HEK293 (cell line): Measurements from ENCODE around the gene SUDS3.
A peak's percentile ranks its signal among the peaks of the same experiment; 100 is the strongest.

Source experiments
- CTCF ChIA-PET: fragments of 350-600 bp; formaldehyde crosslinking; extraction: SDS; loops from one replicate; lab custom pipeline; 2021; ENCODE audit warnings: antibody characterized with exemption; lab: Yijun Ruan, JAX
- POLR2A ChIA-PET: fragments of 300-600 bp; formaldehyde crosslinking; extraction: SDS; loops from one replicate; lab custom pipeline; 2020; ENCODE audit warnings: antibody characterized with exemption, inconsistent platforms; lab: Yijun Ruan, JAX
- H3K27ac ChIP-seq: fragments of 200-500 bp; sonication (Bioruptor generic); 2 replicates; pipeline ENCODE4 v1.5.1; 2014; ENCODE audit warnings: low read depth, low read length, control low read depth, inconsistent platforms; ENCODE audit errors: extremely low read depth
- H3K36me3 ChIP-seq, 2 experiments: fragments of 200-500 bp in 1 of 2; sonication (Bioruptor generic) in 1 of 2; 1 replicate in 1 of 2; 2 replicates in 1 of 2; pipeline ENCODE4 v1.5.1; 2014 to 2017; ENCODE audit warnings: inconsistent platforms in 2 of 2, low read length in 2 of 2; ENCODE audit not compliant: control insufficient read depth in 2 of 2, insufficient read depth in 1 of 2
- H3K4me1 ChIP-seq: fragments of 200-500 bp; sonication (Bioruptor generic); 2 replicates; pipeline ENCODE4 v1.5.1; 2014; ENCODE audit warnings: mild to moderate bottlenecking, low read length, inconsistent platforms; ENCODE audit not compliant: control insufficient read depth, insufficient read depth
- H3K4me3 ChIP-seq: 2 replicates; pipeline ENCODE4 v1.5.1; 2011; ENCODE audit warnings: low read depth, mild to moderate bottlenecking, control low read depth, low read length, moderate library complexity
- H3K9me3 ChIP-seq: fragments of 200-500 bp; sonication (Bioruptor generic); 2 replicates; pipeline ENCODE4 v1.5.1; 2014; ENCODE audit warnings: low read depth, low read length, inconsistent platforms; ENCODE audit not compliant: control insufficient read depth, insufficient read depth
- GLI4 ChIP-seq: fragments of 450-650 bp; formaldehyde crosslinking; IDR thresholded peaks from 2 replicates; pipeline ENCODE4 v1.5.1; 2016; ENCODE audit warnings: missing biosample characterization, missing genetic modification characterization
- REPIN1 ChIP-seq: fragments of 450-650 bp; formaldehyde crosslinking; IDR thresholded peaks from 2 replicates; pipeline ENCODE4 v1.5.1; 2017; ENCODE audit warnings: missing biosample characterization, missing genetic modification characterization, low read depth
- ZNF16 ChIP-seq: fragments of 450-650 bp; formaldehyde crosslinking; IDR thresholded peaks from 2 replicates; pipeline ENCODE4 v1.5.1; 2016; ENCODE audit warnings: low read depth, missing biosample characterization, missing genetic modification characterization
- ZNF174 ChIP-seq: fragments of 450-650 bp; formaldehyde crosslinking; IDR thresholded peaks from 2 replicates; pipeline ENCODE4 v1.5.0; 2017; ENCODE audit warnings: missing biosample characterization, mild to moderate bottlenecking, missing genetic modification characterization
- ZNF223 ChIP-seq: fragments of 450-650 bp; formaldehyde crosslinking; IDR thresholded peaks from 2 replicates; pipeline ENCODE4 v1.5.1; 2016; ENCODE audit warnings: missing biosample characterization, missing genetic modification characterization
- ZNF23 ChIP-seq: fragments of 450-650 bp; formaldehyde crosslinking; IDR thresholded peaks from 2 replicates; pipeline ENCODE4 v1.5.1; 2016; ENCODE audit warnings: missing biosample characterization, missing genetic modification characterization, borderline replicate concordance
- ZNF341 ChIP-seq: fragments of 450-650 bp; formaldehyde crosslinking; IDR thresholded peaks from 2 replicates; pipeline ENCODE4; 2016; ENCODE audit warnings: low read depth, missing biosample characterization, missing genetic modification characterization
- ZNF354C ChIP-seq: fragments of 450-650 bp; formaldehyde crosslinking; IDR thresholded peaks from 2 replicates; pipeline ENCODE4 v1.5.1; 2016; ENCODE audit warnings: missing biosample characterization, missing genetic modification characterization, low read depth, borderline replicate concordance
- ZNF621 ChIP-seq: fragments of 450-650 bp; formaldehyde crosslinking; IDR thresholded peaks from 2 replicates; pipeline ENCODE4 v1.5.1; 2017; ENCODE audit warnings: missing biosample characterization, missing genetic modification characterization
- ZNF624 ChIP-seq: fragments of 450-650 bp; formaldehyde crosslinking; IDR thresholded peaks from 2 replicates; pipeline ENCODE4 v1.5.1; 2017; ENCODE audit warnings: missing biosample characterization, missing genetic modification characterization
- ZNF654 ChIP-seq: fragments of 450-650 bp; formaldehyde crosslinking; IDR thresholded peaks from 2 replicates; pipeline ENCODE4 v1.5.1; 2016; ENCODE audit warnings: low read depth, missing biosample characterization, missing genetic modification characterization
- ZNF664 ChIP-seq: fragments of 450-650 bp; formaldehyde crosslinking; IDR thresholded peaks from 2 replicates; pipeline ENCODE4 v1.5.1; 2016; ENCODE audit warnings: missing biosample characterization, missing genetic modification characterization
- ZNF670 ChIP-seq: fragments of 450-650 bp; formaldehyde crosslinking; IDR thresholded peaks from 2 replicates; pipeline ENCODE4 v1.5.1; 2016; ENCODE audit warnings: missing biosample characterization, missing genetic modification characterization, low read depth
- ZNF768 ChIP-seq: fragments of 450-650 bp; formaldehyde crosslinking; IDR thresholded peaks from 2 replicates; pipeline ENCODE4 v1.5.1; 2018; ENCODE audit warnings: missing biosample characterization, mild to moderate bottlenecking, missing genetic modification characterization
- ZNF776 ChIP-seq: fragments of 450-650 bp; formaldehyde crosslinking; IDR thresholded peaks from 2 replicates; pipeline ENCODE4 v1.5.0; 2017; ENCODE audit warnings: missing biosample characterization, missing genetic modification characterization, borderline replicate concordance
- ZXDB ChIP-seq: fragments of 450-650 bp; formaldehyde crosslinking; IDR thresholded peaks from 2 replicates; pipeline ENCODE4 v1.5.1; 2016; ENCODE audit warnings: missing biosample characterization, missing genetic modification characterization
- TF ChIP-seq, protein P1 (sequence below): fragments of 450-650 bp; formaldehyde crosslinking; IDR thresholded peaks from 2 replicates; pipeline ENCODE4 v1.5.1; 2016; ENCODE audit warnings: missing biosample characterization, missing genetic modification characterization
- TF ChIP-seq, protein P2 (sequence below): fragments of 450-650 bp; formaldehyde crosslinking; IDR thresholded peaks from 2 replicates; pipeline ENCODE4 v1.5.1; 2017; ENCODE audit warnings: missing biosample characterization, missing genetic modification characterization
- TF ChIP-seq, protein P3 (sequence below): IDR thresholded peaks from 2 replicates; pipeline ENCODE4 v1.6.1; 2011; ENCODE audit warnings: mild to moderate bottlenecking, low read depth, low read length, borderline replicate concordance
- TF ChIP-seq, protein P4 (sequence below): fragments of 450-650 bp; formaldehyde crosslinking; IDR thresholded peaks from 2 replicates; pipeline ENCODE4 v1.5.1; 2016; ENCODE audit warnings: missing biosample characterization, missing genetic modification characterization, borderline replicate concordance
- TF ChIP-seq, protein P5 (sequence below): fragments of 450-650 bp; formaldehyde crosslinking; IDR thresholded peaks from 2 replicates; pipeline ENCODE4 v1.5.1; 2016; ENCODE audit warnings: missing biosample characterization, missing genetic modification characterization

SUDS3 gene

DNA sequence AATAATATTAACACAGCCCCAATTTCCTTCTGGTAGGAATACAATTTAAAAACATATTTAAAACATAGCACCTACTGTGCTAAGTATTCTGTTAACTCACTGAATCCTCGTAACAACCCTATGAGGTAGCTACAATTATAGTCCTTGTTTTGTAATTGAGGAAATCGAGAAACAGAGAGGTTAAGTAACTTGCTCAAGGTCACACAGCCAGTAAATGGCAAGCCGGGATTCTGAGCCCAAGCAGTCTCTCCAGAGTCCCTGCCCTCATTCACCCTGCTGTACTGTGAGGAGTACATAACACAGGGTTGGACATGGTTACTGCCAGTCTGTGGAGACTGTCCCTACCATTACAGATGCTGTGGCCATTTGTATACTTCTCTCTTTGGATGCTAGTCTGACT, 44.3 kb downstream of the SUDS3 start:
- peaks cover 0 to 20% of the 10 kb centered on the region in 2 experiments; a peak in 1 of 3 replicates for H3K36me3 ChIP-seq
- H3K4me1 ChIP-seq = no peaks in the 10 kb centered on the region
- no peaks in the 10 kb centered on the region for H3K9me3 ChIP-seq
- ChIA-PET POLR2A (no interaction called here), CTCF (interaction anchor here (0.6 to 0.8 kb wide), 2 partner anchors 42 to 494 kb away, joined by 3 to 5 read pairs; no protein-coding TSS in a partner anchor)
- no peak overlapping the region for H3K4me3 ChIP-seq
- no peak overlapping the region for H3K27ac ChIP-seq
- TF ChIP-seq ZNF16 = no peak
- TF ChIP-seq ZNF768 = peak; percentile 65; the same call in 1 of the 2 replicates

DNA sequence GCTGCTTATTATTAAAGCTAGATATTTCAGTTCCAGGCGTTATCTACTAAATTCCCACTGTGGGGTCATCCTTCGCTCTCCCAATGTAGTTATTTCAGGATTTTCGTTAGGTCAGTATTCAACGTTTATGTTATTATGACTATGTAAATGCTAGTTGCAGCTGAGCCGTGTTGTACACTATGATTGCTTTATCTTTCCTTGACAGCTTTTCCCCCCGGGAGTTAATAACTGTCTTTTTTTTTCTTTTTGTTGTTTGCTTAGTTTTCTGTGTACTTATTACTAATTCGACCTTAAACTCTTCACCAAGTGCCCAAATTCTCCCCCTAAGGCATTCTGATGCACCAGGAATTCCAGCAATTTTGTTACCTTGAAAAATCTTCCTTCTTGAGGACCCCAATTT, 48.5 kb downstream of the SUDS3 start:
- ChIA-PET CTCF (interaction anchor here (0.6 to 2.0 kb wide), 2 partner anchors 12 to 65 kb away, joined by 4 read pairs; no protein-coding TSS in a partner anchor), POLR2A (no interaction called here)
- Histone ChIP-seq H3K4me1 (no peaks in the 10 kb centered on the region), H3K4me3 (no peak overlapping the region), H3K36me3 (no peaks in the 10 kb centered on the region), H3K27ac (no peak overlapping the region), H3K9me3 (no peaks in the 10 kb centered on the region)
- no peak for TF ChIP-seq ZNF776 (tag by site-specific recombination)
- TF ChIP-seq, protein P1, sequence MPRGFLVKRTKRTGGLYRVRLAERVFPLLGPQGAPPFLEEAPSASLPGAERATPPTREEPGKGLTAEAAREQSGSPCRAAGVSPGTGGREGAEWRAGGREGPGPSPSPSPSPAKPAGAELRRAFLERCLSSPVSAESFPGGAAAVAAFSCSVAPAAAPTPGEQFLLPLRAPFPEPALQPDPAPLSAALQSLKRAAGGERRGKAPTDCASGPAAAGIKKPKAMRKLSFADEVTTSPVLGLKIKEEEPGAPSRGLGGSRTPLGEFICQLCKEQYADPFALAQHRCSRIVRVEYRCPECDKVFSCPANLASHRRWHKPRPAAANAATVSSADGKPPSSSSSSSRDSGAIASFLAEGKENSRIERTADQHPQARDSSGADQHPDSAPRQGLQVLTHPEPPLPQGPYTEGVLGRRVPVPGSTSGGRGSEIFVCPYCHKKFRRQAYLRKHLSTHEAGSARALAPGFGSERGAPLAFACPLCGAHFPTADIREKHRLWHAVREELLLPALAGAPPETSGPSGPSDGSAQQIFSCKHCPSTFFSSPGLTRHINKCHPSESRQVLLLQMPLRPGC = no peak
- TF ChIP-seq ZNF174 (tag by site-specific recombination) = no peak
- TF ChIP-seq ZNF354C = no peak
- TF ChIP-seq ZNF624 (tag by site-specific recombination) = no peak
- no peak for TF ChIP-seq ZNF223 (tag by site-specific recombination)
- TF ChIP-seq ZNF341 (tag by site-specific recombination) = no peak
- TF ChIP-seq GLI4 (tag by site-specific recombination) = no peak
- TF ChIP-seq, protein P2, sequence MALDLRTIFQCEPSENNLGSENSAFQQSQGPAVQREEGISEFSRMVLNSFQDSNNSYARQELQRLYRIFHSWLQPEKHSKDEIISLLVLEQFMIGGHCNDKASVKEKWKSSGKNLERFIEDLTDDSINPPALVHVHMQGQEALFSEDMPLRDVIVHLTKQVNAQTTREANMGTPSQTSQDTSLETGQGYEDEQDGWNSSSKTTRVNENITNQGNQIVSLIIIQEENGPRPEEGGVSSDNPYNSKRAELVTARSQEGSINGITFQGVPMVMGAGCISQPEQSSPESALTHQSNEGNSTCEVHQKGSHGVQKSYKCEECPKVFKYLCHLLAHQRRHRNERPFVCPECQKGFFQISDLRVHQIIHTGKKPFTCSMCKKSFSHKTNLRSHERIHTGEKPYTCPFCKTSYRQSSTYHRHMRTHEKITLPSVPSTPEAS (tag by site-specific recombination) = no peak
- no peak for TF ChIP-seq REPIN1 (tag by site-specific recombination)
- TF ChIP-seq, protein P3, sequence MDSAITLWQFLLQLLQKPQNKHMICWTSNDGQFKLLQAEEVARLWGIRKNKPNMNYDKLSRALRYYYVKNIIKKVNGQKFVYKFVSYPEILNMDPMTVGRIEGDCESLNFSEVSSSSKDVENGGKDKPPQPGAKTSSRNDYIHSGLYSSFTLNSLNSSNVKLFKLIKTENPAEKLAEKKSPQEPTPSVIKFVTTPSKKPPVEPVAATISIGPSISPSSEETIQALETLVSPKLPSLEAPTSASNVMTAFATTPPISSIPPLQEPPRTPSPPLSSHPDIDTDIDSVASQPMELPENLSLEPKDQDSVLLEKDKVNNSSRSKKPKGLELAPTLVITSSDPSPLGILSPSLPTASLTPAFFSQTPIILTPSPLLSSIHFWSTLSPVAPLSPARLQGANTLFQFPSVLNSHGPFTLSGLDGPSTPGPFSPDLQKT = no peak

DNA sequence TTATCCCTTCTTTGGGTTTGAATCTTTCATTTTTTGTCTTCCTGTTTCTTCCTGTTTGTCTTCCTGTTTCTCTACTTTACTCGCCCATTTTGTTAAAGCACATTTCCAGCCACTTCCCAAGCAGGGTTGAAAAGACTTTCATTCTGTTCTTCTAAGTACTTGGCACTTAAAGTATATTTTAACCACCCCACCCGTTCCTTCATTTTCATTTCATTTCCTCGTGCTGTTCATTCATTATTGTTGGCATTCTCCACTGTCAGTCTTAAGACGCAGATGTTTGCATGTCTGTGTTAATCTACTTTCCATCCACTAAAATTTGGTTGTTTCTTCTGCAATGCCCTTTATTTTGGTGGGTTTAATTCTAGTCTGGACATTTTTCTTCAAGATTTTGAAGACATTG, 49.0 kb downstream of the SUDS3 start:
- CTCF ChIA-PET = interaction anchor here (1.8 to 2.0 kb wide), 2 partner anchors 11 to 20 kb away, joined by 4 read pairs; no protein-coding TSS in a partner anchor
- TF ChIP-seq ZNF621 (tag by site-specific recombination) (no peak), ZNF23 (no peak), ZNF670 (tag by site-specific recombination) (no peak), ZNF654 (tag by site-specific recombination) (no peak), ZXDB (no peak), ZNF664 (no peak)
- TF ChIP-seq, protein P4, sequence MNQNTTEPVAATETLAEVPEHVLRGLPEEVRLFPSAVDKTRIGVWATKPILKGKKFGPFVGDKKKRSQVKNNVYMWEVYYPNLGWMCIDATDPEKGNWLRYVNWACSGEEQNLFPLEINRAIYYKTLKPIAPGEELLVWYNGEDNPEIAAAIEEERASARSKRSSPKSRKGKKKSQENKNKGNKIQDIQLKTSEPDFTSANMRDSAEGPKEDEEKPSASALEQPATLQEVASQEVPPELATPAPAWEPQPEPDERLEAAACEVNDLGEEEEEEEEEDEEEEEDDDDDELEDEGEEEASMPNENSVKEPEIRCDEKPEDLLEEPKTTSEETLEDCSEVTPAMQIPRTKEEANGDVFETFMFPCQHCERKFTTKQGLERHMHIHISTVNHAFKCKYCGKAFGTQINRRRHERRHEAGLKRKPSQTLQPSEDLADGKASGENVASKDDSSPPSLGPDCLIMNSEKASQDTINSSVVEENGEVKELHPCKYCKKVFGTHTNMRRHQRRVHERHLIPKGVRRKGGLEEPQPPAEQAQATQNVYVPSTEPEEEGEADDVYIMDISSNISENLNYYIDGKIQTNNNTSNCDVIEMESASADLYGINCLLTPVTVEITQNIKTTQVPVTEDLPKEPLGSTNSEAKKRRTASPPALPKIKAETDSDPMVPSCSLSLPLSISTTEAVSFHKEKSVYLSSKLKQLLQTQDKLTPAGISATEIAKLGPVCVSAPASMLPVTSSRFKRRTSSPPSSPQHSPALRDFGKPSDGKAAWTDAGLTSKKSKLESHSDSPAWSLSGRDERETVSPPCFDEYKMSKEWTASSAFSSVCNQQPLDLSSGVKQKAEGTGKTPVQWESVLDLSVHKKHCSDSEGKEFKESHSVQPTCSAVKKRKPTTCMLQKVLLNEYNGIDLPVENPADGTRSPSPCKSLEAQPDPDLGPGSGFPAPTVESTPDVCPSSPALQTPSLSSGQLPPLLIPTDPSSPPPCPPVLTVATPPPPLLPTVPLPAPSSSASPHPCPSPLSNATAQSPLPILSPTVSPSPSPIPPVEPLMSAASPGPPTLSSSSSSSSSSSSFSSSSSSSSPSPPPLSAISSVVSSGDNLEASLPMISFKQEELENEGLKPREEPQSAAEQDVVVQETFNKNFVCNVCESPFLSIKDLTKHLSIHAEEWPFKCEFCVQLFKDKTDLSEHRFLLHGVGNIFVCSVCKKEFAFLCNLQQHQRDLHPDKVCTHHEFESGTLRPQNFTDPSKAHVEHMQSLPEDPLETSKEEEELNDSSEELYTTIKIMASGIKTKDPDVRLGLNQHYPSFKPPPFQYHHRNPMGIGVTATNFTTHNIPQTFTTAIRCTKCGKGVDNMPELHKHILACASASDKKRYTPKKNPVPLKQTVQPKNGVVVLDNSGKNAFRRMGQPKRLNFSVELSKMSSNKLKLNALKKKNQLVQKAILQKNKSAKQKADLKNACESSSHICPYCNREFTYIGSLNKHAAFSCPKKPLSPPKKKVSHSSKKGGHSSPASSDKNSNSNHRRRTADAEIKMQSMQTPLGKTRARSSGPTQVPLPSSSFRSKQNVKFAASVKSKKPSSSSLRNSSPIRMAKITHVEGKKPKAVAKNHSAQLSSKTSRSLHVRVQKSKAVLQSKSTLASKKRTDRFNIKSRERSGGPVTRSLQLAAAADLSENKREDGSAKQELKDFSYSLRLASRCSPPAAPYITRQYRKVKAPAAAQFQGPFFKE = no peak
- TF ChIP-seq, protein P5, sequence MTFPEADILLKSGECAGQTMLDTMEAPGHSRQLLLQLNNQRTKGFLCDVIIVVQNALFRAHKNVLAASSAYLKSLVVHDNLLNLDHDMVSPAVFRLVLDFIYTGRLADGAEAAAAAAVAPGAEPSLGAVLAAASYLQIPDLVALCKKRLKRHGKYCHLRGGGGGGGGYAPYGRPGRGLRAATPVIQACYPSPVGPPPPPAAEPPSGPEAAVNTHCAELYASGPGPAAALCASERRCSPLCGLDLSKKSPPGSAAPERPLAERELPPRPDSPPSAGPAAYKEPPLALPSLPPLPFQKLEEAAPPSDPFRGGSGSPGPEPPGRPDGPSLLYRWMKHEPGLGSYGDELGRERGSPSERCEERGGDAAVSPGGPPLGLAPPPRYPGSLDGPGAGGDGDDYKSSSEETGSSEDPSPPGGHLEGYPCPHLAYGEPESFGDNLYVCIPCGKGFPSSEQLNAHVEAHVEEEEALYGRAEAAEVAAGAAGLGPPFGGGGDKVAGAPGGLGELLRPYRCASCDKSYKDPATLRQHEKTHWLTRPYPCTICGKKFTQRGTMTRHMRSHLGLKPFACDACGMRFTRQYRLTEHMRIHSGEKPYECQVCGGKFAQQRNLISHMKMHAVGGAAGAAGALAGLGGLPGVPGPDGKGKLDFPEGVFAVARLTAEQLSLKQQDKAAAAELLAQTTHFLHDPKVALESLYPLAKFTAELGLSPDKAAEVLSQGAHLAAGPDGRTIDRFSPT = no peak

More for the DNA sequence above, 49.0 kb downstream of the SUDS3 start:
- no peak overlapping the region for H3K27ac ChIP-seq
- no peaks in the 10 kb centered on the region for H3K4me1 ChIP-seq
- POLR2A ChIA-PET = no interaction called here
- no peak overlapping the region for H3K4me3 ChIP-seq
- H3K36me3 ChIP-seq = no peaks in the 10 kb centered on the region
- no peaks in the 10 kb centered on the region for H3K9me3 ChIP-seq
